Measurements from ENCODE around the gene TBC1D14.

DNA sequence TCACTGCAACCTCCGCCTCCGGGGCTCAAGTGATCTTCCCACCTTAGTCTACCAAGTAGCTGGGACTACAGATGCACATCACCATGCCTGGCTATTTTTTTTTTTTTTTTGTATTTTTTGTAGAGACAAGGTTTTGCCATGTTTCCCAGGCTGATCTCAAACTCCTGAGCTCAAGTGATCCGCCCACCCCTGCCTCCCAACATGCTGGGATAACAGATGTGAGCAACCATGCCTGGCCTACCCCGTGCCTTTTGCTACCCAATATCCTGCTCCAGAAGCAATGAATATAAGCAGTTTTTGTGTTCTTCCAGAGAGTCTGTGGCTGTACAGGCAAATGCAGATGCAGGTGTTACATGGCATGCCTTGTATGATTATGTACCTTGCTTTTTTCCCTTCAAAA is 50.5 kb downstream of the TBC1D14 start:
- TF ChIP-seq EP300 (IDR thresholded peaks at IDR 0.05), result no peak
- no peak for TF ChIP-seq CTCF (IDR thresholded peaks at IDR 0.05)
- TF ChIP-seq POLR2A (IDR thresholded peaks at IDR 0.05), result no peak
- TF ChIP-seq POLR2AphosphoS5 (IDR thresholded peaks at IDR 0.05), result no peak

Data from sigmoid colon (tissue), 4 donors.